ENCODE data around the gene GLRA3. TPM values are rescaled to one million over a fixed set of nuclear protein-coding genes. Genes with fewer than 3 reads are reported as not detected.
A peak's percentile ranks its signal among the peaks of the same experiment; 100 is the strongest.

GLRA3 gene
- total RNA-seq, 1 donor from 2014 or later = not detected

GRCh38 chr4:174657472-174657871, 171.6 kb downstream of the GLRA3 start:
- Histone ChIP-seq H3F3A (ENCODE audit: low read depth) (no peaks in the 10 kb centered on the region), H2AFZ (replicated peaks) (no peak overlapping the region), H4K20me1 (ENCODE audit: low read depth) (no peaks in the 10 kb centered on the region)

GRCh38 chr4:174654634-174655033, 174.4 kb downstream of the GLRA3 start:
- no peaks in the 10 kb centered on the region for H3K27me3 Mint-ChIP-seq (ENCODE audit: insufficient read depth, low read depth)
- Histone ChIP-seq H2AFZ (replicated peaks) (peak overlapping the region; percentile 2), H3K4me3 (no peak overlapping the region), H3K4me1 (no peaks in the 10 kb centered on the region), H3K9me3 (ENCODE audit: low read depth) (no peaks in the 10 kb centered on the region), H3K27me3 (no peaks in the 10 kb centered on the region), H4K20me1 (ENCODE audit: low read depth) (no peaks in the 10 kb centered on the region), H3K79me2 (ENCODE audit: low read depth) (no peaks in the 10 kb centered on the region), H3K36me3 (no peaks in the 10 kb centered on the region), H3K9ac (no peak overlapping the region), H3K27ac (no peak overlapping the region), H3K4me2 (no peak overlapping the region), H3F3A (ENCODE audit: low read depth) (no peaks in the 10 kb centered on the region)
- no peak for DNase-seq (ENCODE audit: low spot score)
- no peaks in the 10 kb centered on the region for H3K4me1 Mint-ChIP-seq
- H3K36me3 Mint-ChIP-seq = no peaks in the 10 kb centered on the region
- no peaks in the 10 kb centered on the region for H3K9me3 Mint-ChIP-seq
- H3K4me3 Mint-ChIP-seq = no peak overlapping the region
- TF ChIP-seq EZH2phosphoT487 (IDR thresholded peaks at IDR 0.05) (no peak), EZH2 (IDR thresholded peaks at IDR 0.05) (no peak), CTCF (IDR thresholded peaks at IDR 0.05) (no peak)
- no peak overlapping the region for H3K27ac Mint-ChIP-seq

More at GRCh38 chr4:174657472-174657871, 171.6 kb downstream of the GLRA3 start:
- H3K4me3 Mint-ChIP-seq = no peak overlapping the region
- no peaks in the 10 kb centered on the region for H3K4me1 ChIP-seq
- H3K9me3 Mint-ChIP-seq = peaks cover 3% of the 10 kb centered on the region
- H3K27me3 Mint-ChIP-seq (ENCODE audit: insufficient read depth, low read depth) = no peaks in the 10 kb centered on the region
- H3K9me3 ChIP-seq (ENCODE audit: low read depth) = no peaks in the 10 kb centered on the region
- no peaks in the 10 kb centered on the region for H3K36me3 ChIP-seq
- H3K4me1 Mint-ChIP-seq = no peaks in the 10 kb centered on the region
- H3K9ac ChIP-seq = no peak overlapping the region
- no peaks in the 10 kb centered on the region for H3K27me3 ChIP-seq
- TF ChIP-seq EZH2phosphoT487 (IDR thresholded peaks at IDR 0.05) (no peak), EZH2 (IDR thresholded peaks at IDR 0.05) (no peak), CTCF (IDR thresholded peaks at IDR 0.05) (no peak)
- H3K4me2 ChIP-seq = no peak overlapping the region
- no peaks in the 10 kb centered on the region for H3K79me2 ChIP-seq (ENCODE audit: low read depth)
- H3K36me3 Mint-ChIP-seq = no peaks in the 10 kb centered on the region
- DNase-seq (ENCODE audit: low spot score) = no peak
- H3K27ac Mint-ChIP-seq = no peak overlapping the region
- H3K4me3 ChIP-seq = no peak overlapping the region
- no peak overlapping the region for H3K27ac ChIP-seq

GRCh38 chr4:174650711-174651355, 178.2 kb downstream of the GLRA3 start:
- H3K9me3 ChIP-seq (ENCODE audit: low read depth) = no peaks in the 10 kb centered on the region
- Mint-ChIP-seq H3K27ac (no peak overlapping the region), H3K27me3 (ENCODE audit: insufficient read depth, low read depth) (no peaks in the 10 kb centered on the region), H3K9me3 (no peaks in the 10 kb centered on the region), H3K4me3 (no peak overlapping the region), H3K4me1 (peaks cover 7% of the 10 kb centered on the region), H3K36me3 (no peaks in the 10 kb centered on the region)
- H3K79me2 ChIP-seq (ENCODE audit: low read depth) = no peaks in the 10 kb centered on the region
- DNase-seq (ENCODE audit: low spot score) = no peak
- no peaks in the 10 kb centered on the region for H4K20me1 ChIP-seq (ENCODE audit: low read depth)
- TF ChIP-seq EZH2 (IDR thresholded peaks at IDR 0.05) (no peak), EZH2phosphoT487 (IDR thresholded peaks at IDR 0.05) (no peak), CTCF (IDR thresholded peaks at IDR 0.05) (no peak)
- no peak overlapping the region for H3K4me2 ChIP-seq
- H3K4me3 ChIP-seq = no peak overlapping the region
- H3K27me3 ChIP-seq = no peaks in the 10 kb centered on the region
- no peaks in the 10 kb centered on the region for H3K36me3 ChIP-seq
- H3K27ac ChIP-seq = no peak overlapping the region
- H3K4me1 ChIP-seq = peaks cover 6% of the 10 kb centered on the region
- H3F3A ChIP-seq (ENCODE audit: low read depth) = no peaks in the 10 kb centered on the region
- no peak overlapping the region for H3K9ac ChIP-seq
- no peak overlapping the region for H2AFZ ChIP-seq (replicated peaks)

All from neural progenitor cell (in vitro differentiated cells).